Thoracic aorta (tissue), 2 donors: ENCODE data around the gene SCT. TPM values are rescaled to one million over a fixed set of nuclear protein-coding genes. Genes with fewer than 3 reads are reported as not detected.

ENCODE experiments used
- ATAC-seq: fragments of 150-250 bp; one replicate; pipeline ENCODE4 v1.8.0; 2017; ENCODE audit warnings: low read depth; ENCODE audit not compliant: insufficient number of reproducible peaks, low FRiP score
- DNase-seq: peaks from one replicate; pipeline ENCODE4 v3.0.0-alpha.2; 2020; ENCODE audit warnings: low spot score
- H3K27ac ChIP-seq, 2 donors: fragments of 200-600 bp; sonication (generic); 1 replicate in 1 of 2; 2 replicates in 1 of 2; pipeline ENCODE4 v1.5.1; 2016; ENCODE audit warnings: mild to moderate bottlenecking in 2 of 2, moderate library complexity in 2 of 2
- H3K27me3 ChIP-seq: fragments of 200-600 bp; sonication (generic); replicated peaks from 2 replicates; pipeline ENCODE4 v1.6.0; 2016; ENCODE audit warnings: mild to moderate bottlenecking; ENCODE audit not compliant: insufficient read depth
- H3K36me3 ChIP-seq: fragments of 200-600 bp; sonication (generic); one replicate; pipeline ENCODE4 v1.5.1; 2016
- H3K4me1 ChIP-seq, 2 donors: fragments of 200-600 bp; sonication (generic); 1 replicate in 1 of 2; 2 replicates in 1 of 2; pipeline versions ENCODE4 v1.5.1 to v1.6.0; 2016; ENCODE audit warnings: low read depth in 2 of 2, mild to moderate bottlenecking in 1 of 2; ENCODE audit not compliant: control insufficient read depth in 1 of 2
- H3K4me3 ChIP-seq: fragments of 200-600 bp; sonication (generic); 2 replicates; pipeline ENCODE4 v1.5.1; 2016; ENCODE audit warnings: mild to moderate bottlenecking
- H3K9me3 ChIP-seq: fragments of 200-600 bp; sonication (generic); 2 replicates; pipeline ENCODE4 v1.5.1; 2016
- CTCF ChIP-seq: fragments of 200-600 bp; sonication (generic); IDR thresholded peaks from one replicate; pipeline ENCODE4 v1.5.1; 2019; ENCODE audit warnings: antibody characterized with exemption
- total RNA-seq, 2 donors: library from RNA; depleted of rRNA; stranded (reverse); fragments of >200 nt; gene quantifications; one replicate each; pipeline versions ENCODE4 v1.1.0 to v1.2.3, GENCODE V29; 2016

SCT gene
- total RNA-seq, 2 donors from 2014 or later, result not detected

GRCh38 chr11:610146-610801 lies 16.7 kb downstream of the SCT start:
- ATAC-seq (no peak), DNase-seq (no peak)
- Histone ChIP-seq H3K4me3 (no peak overlapping the region), H3K36me3 (peaks cover 78% of the 10 kb centered on the region), H3K9me3 (no peaks in the 10 kb centered on the region), H3K4me1 (peaks cover 13 to 16% of the 10 kb centered on the region in 2 donors), H3K27me3 (no peaks in the 10 kb centered on the region), H3K27ac (no peak overlapping the region)
- no peak for TF ChIP-seq CTCF

- Histone ChIP-seq H3K27me3 (no peaks in the 10 kb centered on the region), H3K27ac (no peak overlapping the region), H3K36me3 (peaks cover 87% of the 10 kb centered on the region), H3K9me3 (no peaks in the 10 kb centered on the region), H3K4me1 (peaks cover 4 to 7% of the 10 kb centered on the region in 2 donors), H3K4me3 (no peak overlapping the region)
- no peak for ATAC-seq
- TF ChIP-seq CTCF, result no peak
- no peak for DNase-seq
Observed at GRCh38 chr11:609341-609811, 17.6 kb downstream of the SCT start.

GRCh38 chr11:608791-609251 lies 18.2 kb downstream of the SCT start:
- peaks cover under 1 to 2% of the 10 kb centered on the region in 2 donors for H3K4me1 ChIP-seq
- H3K36me3 ChIP-seq, result peaks cover 92% of the 10 kb centered on the region
- no peaks in the 10 kb centered on the region for H3K9me3 ChIP-seq
- no peak for ATAC-seq
- no peak for TF ChIP-seq CTCF
- no peak overlapping the region for H3K4me3 ChIP-seq
- H3K27me3 ChIP-seq, result no peaks in the 10 kb centered on the region
- no peak overlapping the region for H3K27ac ChIP-seq
- no peak for DNase-seq

GRCh38 chr11:607971-608659 lies 18.9 kb downstream of the SCT start:
- no peak overlapping the region for H3K27ac ChIP-seq
- ATAC-seq, result no peak
- no peak for DNase-seq
- H3K27me3 ChIP-seq, result no peaks in the 10 kb centered on the region
- no peak for TF ChIP-seq CTCF
- no peaks in the 10 kb centered on the region for H3K4me1 ChIP-seq
- no peaks in the 10 kb centered on the region for H3K9me3 ChIP-seq
- peaks cover 94% of the 10 kb centered on the region for H3K36me3 ChIP-seq
- no peak overlapping the region for H3K4me3 ChIP-seq

- H3K27me3 ChIP-seq, result no peaks in the 10 kb centered on the region
- no peak overlapping the region for H3K27ac ChIP-seq
- H3K4me3 ChIP-seq, result no peak overlapping the region
- DNase-seq, result no peak
- no peak for TF ChIP-seq CTCF
- no peaks in the 10 kb centered on the region for H3K4me1 ChIP-seq
- no peak for ATAC-seq
- H3K36me3 ChIP-seq, result peaks cover 89% of the 10 kb centered on the region
- no peaks in the 10 kb centered on the region for H3K9me3 ChIP-seq
Observed at GRCh38 chr11:607020-607780, 19.8 kb downstream of the SCT start.
